Neuronal stem cell (in vitro differentiated cells): Measurements from ENCODE around the gene KCNN3.

ENCODE experiments used
- DNase-seq: peaks from one replicate; pipeline ENCODE4 v3.0.0-alpha.2; 2013; ENCODE audit warnings: low spot score
- H2AFZ ChIP-seq: one replicate; pipeline ENCODE4 v1.6.1; 2013; ENCODE audit warnings: mild to moderate bottlenecking, low read length, inconsistent platforms
- H2AK5ac ChIP-seq: 2 replicates; pipeline ENCODE4 v1.6.1; 2013; ENCODE audit warnings: low read depth, mild to moderate bottlenecking, inconsistent platforms, low read length, moderate library complexity, mixed read lengths
- H2BK120ac ChIP-seq: 2 replicates; pipeline ENCODE4 v1.6.1; 2013; ENCODE audit warnings: low read depth, mild to moderate bottlenecking, inconsistent platforms, low read length, moderate library complexity, mixed read lengths
- H2BK12ac ChIP-seq: one replicate; pipeline ENCODE4 v1.6.1; 2013; ENCODE audit warnings: low read length, inconsistent platforms
- H2BK15ac ChIP-seq: 2 replicates; pipeline ENCODE4 v1.6.1; 2013; ENCODE audit warnings: mild to moderate bottlenecking, low read length, inconsistent platforms, mixed read lengths
- H2BK5ac ChIP-seq: one replicate; pipeline ENCODE4 v1.6.1; 2013; ENCODE audit warnings: inconsistent platforms, mild to moderate bottlenecking, low read length, moderate library complexity
- H3K14ac ChIP-seq: one replicate; pipeline ENCODE4 v1.6.1; 2013; ENCODE audit warnings: low read length, inconsistent platforms
- H3K18ac ChIP-seq: 2 replicates; pipeline ENCODE4 v1.6.1; 2013; ENCODE audit warnings: low read length, inconsistent platforms
- H3K23ac ChIP-seq: 2 replicates; pipeline ENCODE4 v1.6.1; 2013; ENCODE audit warnings: low read depth, mild to moderate bottlenecking, mixed read lengths, low read length, inconsistent platforms; ENCODE audit not compliant: poor library complexity
- H3K27ac ChIP-seq: replicated peaks from 3 replicates; pipeline ENCODE4 v1.5.1; 2013; ENCODE audit warnings: low read length, inconsistent platforms
- H3K27me3 ChIP-seq, 3 experiments: 2 replicates each; pipeline ENCODE4 v1.6.1; 2013; ENCODE audit warnings: low read length in 3 of 3, mild to moderate bottlenecking in 2 of 3, inconsistent platforms in 1 of 3, low read depth in 1 of 3, mixed read lengths in 1 of 3, moderate library complexity in 1 of 3; ENCODE audit not compliant: control insufficient read depth in 3 of 3, insufficient read depth in 3 of 3
- H3K36me3 ChIP-seq, 2 donors: replicated peaks in 1 of 2; 2 replicates each; pipeline ENCODE4 v1.6.1; 2013; ENCODE audit warnings: low read length in 2 of 2; ENCODE audit not compliant: control insufficient read depth in 2 of 2, insufficient read depth in 2 of 2
- H3K4ac ChIP-seq: 2 replicates; pipeline ENCODE4 v1.6.1; 2013; ENCODE audit warnings: inconsistent platforms, mild to moderate bottlenecking, low read length, moderate library complexity
- H3K4me1 ChIP-seq, 2 donors: 1 replicate in 1 of 2; 2 replicates in 1 of 2; pipeline ENCODE4 v1.6.1; 2013; ENCODE audit warnings: low read length in 2 of 2, low read depth in 1 of 2; ENCODE audit not compliant: control insufficient read depth in 2 of 2, insufficient read depth in 1 of 2
- H3K4me2 ChIP-seq: one replicate; pipeline ENCODE4 v1.6.1; 2013; ENCODE audit warnings: mild to moderate bottlenecking, low read length, inconsistent platforms; ENCODE audit not compliant: insufficient read depth, poor library complexity, severe bottlenecking
- H3K4me3 ChIP-seq, 2 donors: 2 replicates each; pipeline ENCODE4 v1.5.1; 2013; ENCODE audit warnings: low read length in 2 of 2, mild to moderate bottlenecking in 2 of 2, inconsistent platforms in 1 of 2, moderate library complexity in 1 of 2
- H3K79me1 ChIP-seq: one replicate; pipeline ENCODE4 v1.6.1; 2013; ENCODE audit warnings: low read depth, mild to moderate bottlenecking, inconsistent platforms, low read length, moderate library complexity
- H3K9ac ChIP-seq: one replicate; pipeline ENCODE4 v1.6.1; 2013; ENCODE audit warnings: mild to moderate bottlenecking, low read depth, low read length, inconsistent platforms; ENCODE audit not compliant: poor library complexity
- H3K9me3 ChIP-seq, 2 donors: replicated peaks in 1 of 2; 2 replicates each; pipeline versions ENCODE3 to v1.6.1; 2013; ENCODE audit warnings: low read length in 2 of 2, mild to moderate bottlenecking in 2 of 2, inconsistent platforms in 1 of 2, low read depth in 1 of 2, mixed read lengths in 1 of 2, moderate library complexity in 1 of 2; ENCODE audit not compliant: control insufficient read depth in 2 of 2, insufficient read depth in 1 of 2
- H4K8ac ChIP-seq: one replicate; pipeline ENCODE4 v1.6.1; 2013; ENCODE audit warnings: low read depth, mild to moderate bottlenecking, inconsistent platforms, low read length, moderate library complexity
- H4K91ac ChIP-seq: one replicate; pipeline ENCODE4 v1.6.1; 2013; ENCODE audit warnings: low read length, low read depth, mild to moderate bottlenecking, inconsistent platforms; ENCODE audit not compliant: poor library complexity
- WGBS, 2 donors: extraction: QIAGEN DNeasy Blood & Tissue Kit; methylation state at CpG; one replicate each; pipeline ENCODE4 v1.1.7; 2013; ENCODE audit warnings: missing lambda C conversion rate in 2 of 2, mixed read lengths in 1 of 2; ENCODE audit not compliant: insufficient read length in 2 of 2, insufficient replicate concordance in 1 of 2; ENCODE audit errors: extremely low coverage in 2 of 2; 5-methylcytosine and 5-hydroxymethylcytosine counted together

KCNN3 gene

GRCh38 chr1:154689083-154689482 lies 181.0 kb downstream of the KCNN3 start:
- Histone ChIP-seq H3K23ac (no peak overlapping the region), H4K91ac (no peak overlapping the region), H3K27me3 (no peaks in the 10 kb centered on the region), H4K8ac (no peak overlapping the region), H3K9me3 (no peaks in the 10 kb centered on the region), H3K4ac (no peak overlapping the region), H3K4me2 (no peak overlapping the region), H2BK120ac (no peak overlapping the region), H2BK15ac (no peak overlapping the region), H2AFZ (no peak overlapping the region), H2BK5ac (no peak overlapping the region), H3K4me3 (no peak overlapping the region), H3K79me1 (no peaks in the 10 kb centered on the region), H3K27ac (no peak overlapping the region), H2AK5ac (no peak overlapping the region), H3K14ac (no peak overlapping the region), H3K36me3 (no peaks in the 10 kb centered on the region), H3K18ac (no peak overlapping the region), H3K9ac (no peak overlapping the region), H3K4me1 (peaks cover 0 to 2% of the 10 kb centered on the region in 2 donors), H2BK12ac (no peak overlapping the region)
- DNase-seq: no peak
- WGBS, 2 donors: no CpG with 5 or more reads among the region's 3 CpGs

- no peak overlapping the region for H3K4ac ChIP-seq
- DNase-seq: no peak
- no peak overlapping the region for H3K9ac ChIP-seq
- H2BK120ac ChIP-seq: no peak overlapping the region
- H2BK12ac ChIP-seq: no peak overlapping the region
- no peak overlapping the region for H3K4me2 ChIP-seq
- H3K79me1 ChIP-seq: no peaks in the 10 kb centered on the region
- no peak overlapping the region for H2BK5ac ChIP-seq
- H2AFZ ChIP-seq: no peak overlapping the region
- H3K27ac ChIP-seq: no peak overlapping the region
- H4K8ac ChIP-seq: no peak overlapping the region
- peaks cover 0 to 7% (median 0%) of the 10 kb centered on the region in 3 experiments for H3K27me3 ChIP-seq
- H2AK5ac ChIP-seq: no peak overlapping the region
- peaks cover 0 to 2% of the 10 kb centered on the region in 2 donors for H3K4me1 ChIP-seq
- no peak overlapping the region for H3K4me3 ChIP-seq
- peaks cover 0 to 2% of the 10 kb centered on the region in 2 donors for H3K9me3 ChIP-seq
- H3K36me3 ChIP-seq: no peaks in the 10 kb centered on the region
- no peak overlapping the region for H4K91ac ChIP-seq
- H3K23ac ChIP-seq: no peak overlapping the region
- H3K14ac ChIP-seq: no peak overlapping the region
- WGBS, 2 donors: no CpG with 5 or more reads among the region's 2 CpGs
- no peak overlapping the region for H2BK15ac ChIP-seq
- H3K18ac ChIP-seq: no peak overlapping the region
Observed at GRCh38 chr1:154686507-154686906, 183.6 kb downstream of the KCNN3 start.

- H3K4me1 ChIP-seq: no peaks in the 10 kb centered on the region
- H2BK5ac ChIP-seq: no peak overlapping the region
- DNase-seq: no peak
- no peak overlapping the region for H2AFZ ChIP-seq
- no peak overlapping the region for H2BK120ac ChIP-seq
- no peak overlapping the region for H3K4me3 ChIP-seq
- H2AK5ac ChIP-seq: no peak overlapping the region
- H3K18ac ChIP-seq: no peak overlapping the region
- no peak overlapping the region for H3K23ac ChIP-seq
- H2BK12ac ChIP-seq: no peak overlapping the region
- no CpG with 5 or more reads among the region's 4 CpGs for WGBS, 2 donors
- no peaks in the 10 kb centered on the region for H3K79me1 ChIP-seq
- no peak overlapping the region for H3K27ac ChIP-seq
- no peak overlapping the region for H3K4me2 ChIP-seq
- peaks cover 0 to 6% of the 10 kb centered on the region in 2 donors for H3K9me3 ChIP-seq
- H3K27me3 ChIP-seq: peaks cover 0 to 7% (median 0%) of the 10 kb centered on the region in 3 experiments
- no peak overlapping the region for H4K91ac ChIP-seq
- H3K14ac ChIP-seq: no peak overlapping the region
- H2BK15ac ChIP-seq: no peak overlapping the region
- no peak overlapping the region for H3K9ac ChIP-seq
- no peak overlapping the region for H4K8ac ChIP-seq
- H3K36me3 ChIP-seq: no peaks in the 10 kb centered on the region
- H3K4ac ChIP-seq: no peak overlapping the region
Observed at GRCh38 chr1:154683820-154684219, 186.3 kb downstream of the KCNN3 start.

- H3K23ac ChIP-seq: peak overlapping the region; percentile 47
- no peak for DNase-seq
- H3K79me1 ChIP-seq: no peaks in the 10 kb centered on the region
- H3K27ac ChIP-seq: no peak overlapping the region
- peak overlapping the region in 1 of 2 donors; percentile 59 for H3K4me3 ChIP-seq
- WGBS, 2 donors: no CpG with 5 or more reads among the region's 13 CpGs
- no peaks in the 10 kb centered on the region for H3K4me1 ChIP-seq
- no peak overlapping the region for H2BK120ac ChIP-seq
- no peak overlapping the region for H2BK15ac ChIP-seq
- H3K4me2 ChIP-seq: no peak overlapping the region
- H3K36me3 ChIP-seq: no peaks in the 10 kb centered on the region
- peak overlapping the region; percentile 50 for H2BK12ac ChIP-seq
- H4K91ac ChIP-seq: no peak overlapping the region
- H3K9ac ChIP-seq: no peak overlapping the region
- no peak overlapping the region for H2AFZ ChIP-seq
- H3K4ac ChIP-seq: no peak overlapping the region
- H2AK5ac ChIP-seq: peak overlapping the region; percentile 45
- H4K8ac ChIP-seq: no peak overlapping the region
- H2BK5ac ChIP-seq: no peak overlapping the region
- peaks cover 0 to 6% of the 10 kb centered on the region in 2 donors for H3K9me3 ChIP-seq
- no peak overlapping the region for H3K18ac ChIP-seq
- no peak overlapping the region for H3K14ac ChIP-seq
- peaks cover 0 to 7% (median 0%) of the 10 kb centered on the region in 3 experiments for H3K27me3 ChIP-seq
Observed at GRCh38 chr1:154682254-154682653, 187.8 kb downstream of the KCNN3 start.
